Fibroblast of skin of left biceps (primary cell): ENCODE data around the gene TMEM165.
"Not testable (repeated sequence)": the region's sequence is repeated elsewhere in the genome, so short reads cannot be mapped to it uniquely, and the experiment has no call there.

Experiments
- DNase-seq, 2 experiments: peaks; one replicate each; pipeline ENCODE4 v3.0.0-alpha.2; 2013; ENCODE audit warnings: low read depth in 2 of 2

Gene TMEM165, protein sequence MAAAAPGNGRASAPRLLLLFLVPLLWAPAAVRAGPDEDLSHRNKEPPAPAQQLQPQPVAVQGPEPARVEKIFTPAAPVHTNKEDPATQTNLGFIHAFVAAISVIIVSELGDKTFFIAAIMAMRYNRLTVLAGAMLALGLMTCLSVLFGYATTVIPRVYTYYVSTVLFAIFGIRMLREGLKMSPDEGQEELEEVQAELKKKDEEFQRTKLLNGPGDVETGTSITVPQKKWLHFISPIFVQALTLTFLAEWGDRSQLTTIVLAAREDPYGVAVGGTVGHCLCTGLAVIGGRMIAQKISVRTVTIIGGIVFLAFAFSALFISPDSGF

DNA sequence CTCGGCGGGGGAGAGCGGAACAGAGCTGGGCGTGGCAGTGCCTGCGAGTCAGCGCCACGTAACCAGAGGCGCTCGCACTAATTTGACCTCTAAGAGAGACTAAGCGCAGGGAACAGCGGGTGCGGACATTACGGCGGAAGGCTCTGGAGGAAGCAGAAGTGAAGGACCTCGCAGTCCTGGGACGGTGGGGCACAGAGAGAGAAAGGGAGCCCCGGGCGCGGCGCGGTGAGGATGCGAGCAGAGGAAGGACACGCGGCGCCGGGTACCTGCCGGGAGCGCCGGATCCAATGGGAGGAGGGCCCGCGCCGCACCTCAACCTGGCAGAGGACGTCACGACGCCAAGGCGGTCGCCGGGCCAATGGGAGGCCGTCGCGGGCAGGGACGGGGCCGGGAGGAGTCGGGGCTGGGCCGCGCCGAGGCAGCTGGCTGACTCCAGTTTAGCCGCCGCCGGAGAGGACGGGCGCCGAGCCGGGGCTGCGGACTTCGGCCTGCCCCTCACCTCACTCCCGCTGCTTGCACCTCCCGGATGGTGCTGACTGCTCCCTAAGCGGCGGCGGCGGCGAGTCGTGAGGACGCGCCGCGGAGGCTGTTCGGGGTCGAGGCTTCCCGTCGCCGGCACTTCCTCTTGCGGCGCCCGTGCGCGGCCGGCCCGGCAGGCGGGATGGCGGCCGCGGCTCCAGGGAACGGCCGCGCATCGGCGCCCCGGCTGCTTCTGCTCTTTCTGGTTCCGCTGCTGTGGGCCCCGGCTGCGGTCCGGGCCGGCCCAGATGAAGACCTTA lies at the start of gene TMEM165:
TMEM165 (plus strand) TSS at position 429 of the 779 bp plus-strand sequence; CDS start at position 662, 233 bp downstream.
- peak; percentile 46 to 53 for DNase-seq

DNA sequence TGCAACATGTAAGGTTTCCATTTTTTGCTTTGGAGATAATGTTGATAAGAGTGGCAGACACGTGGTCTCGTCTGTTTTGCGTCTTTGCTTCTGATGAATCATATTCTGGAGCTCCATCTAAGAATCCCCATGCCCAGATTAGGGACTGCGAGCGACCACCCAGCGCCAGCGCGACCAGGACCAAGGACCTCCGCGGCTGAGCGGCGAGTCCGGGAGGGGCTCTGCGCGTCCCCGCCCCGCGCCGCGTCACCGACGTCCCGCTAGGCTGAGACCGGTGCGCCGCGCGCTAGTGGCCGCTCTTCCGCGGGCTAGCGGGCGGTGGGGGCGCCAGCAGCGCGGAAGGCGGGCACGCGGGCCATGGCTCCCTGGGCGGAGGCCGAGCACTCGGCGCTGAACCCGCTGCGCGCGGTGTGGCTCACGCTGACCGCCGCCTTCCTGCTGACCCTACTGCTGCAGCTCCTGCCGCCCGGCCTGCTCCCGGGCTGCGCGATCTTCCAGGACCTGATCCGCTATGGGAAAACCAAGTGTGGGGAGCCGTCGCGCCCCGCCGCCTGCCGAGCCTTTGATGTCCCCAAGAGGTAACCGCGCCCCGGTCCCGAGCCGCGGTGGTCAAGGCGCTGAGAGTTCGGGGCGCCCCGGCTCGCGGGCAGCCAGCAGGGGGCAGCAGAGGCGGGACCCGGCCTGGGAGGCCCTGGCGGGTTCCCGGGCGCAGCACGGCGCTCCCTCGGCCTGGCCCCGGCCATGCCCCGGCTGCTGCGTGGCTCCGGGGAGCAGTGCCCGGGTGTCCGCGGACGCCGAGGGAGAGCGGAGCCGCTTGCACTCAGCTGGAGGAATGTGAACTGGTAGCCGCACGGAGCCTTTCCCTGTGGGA lies 49.5 kb upstream of the TMEM165 start, which contains the start of gene SRD5A3:
SRD5A3 (plus strand) TSS at position 263 of the 871 bp plus-strand sequence; CDS start at position 358, 95 bp downstream.
- peak; percentile 21 to 29 for DNase-seq

DNA sequence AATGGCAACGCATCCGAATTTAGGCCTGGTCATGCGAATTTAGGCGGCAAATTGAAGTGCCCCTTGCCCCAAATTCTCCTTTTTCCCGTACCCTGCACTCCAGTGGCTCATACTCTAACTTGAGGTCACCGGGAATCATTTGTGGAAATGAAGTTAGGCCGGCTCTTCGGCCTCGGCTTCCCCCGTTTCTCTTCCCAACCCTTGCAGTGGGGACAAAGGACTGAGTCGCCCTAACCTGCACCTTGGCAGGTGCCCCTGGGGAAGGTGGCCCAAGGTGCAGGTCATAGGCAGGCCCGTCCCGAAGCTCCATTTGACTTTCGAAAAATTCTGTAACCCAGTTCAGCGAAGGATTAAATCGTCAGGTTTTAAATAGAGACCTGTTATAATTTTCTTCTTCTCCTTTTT lies 48.9 kb upstream of the TMEM165 start:
- DNase-seq: no peak

DNA sequence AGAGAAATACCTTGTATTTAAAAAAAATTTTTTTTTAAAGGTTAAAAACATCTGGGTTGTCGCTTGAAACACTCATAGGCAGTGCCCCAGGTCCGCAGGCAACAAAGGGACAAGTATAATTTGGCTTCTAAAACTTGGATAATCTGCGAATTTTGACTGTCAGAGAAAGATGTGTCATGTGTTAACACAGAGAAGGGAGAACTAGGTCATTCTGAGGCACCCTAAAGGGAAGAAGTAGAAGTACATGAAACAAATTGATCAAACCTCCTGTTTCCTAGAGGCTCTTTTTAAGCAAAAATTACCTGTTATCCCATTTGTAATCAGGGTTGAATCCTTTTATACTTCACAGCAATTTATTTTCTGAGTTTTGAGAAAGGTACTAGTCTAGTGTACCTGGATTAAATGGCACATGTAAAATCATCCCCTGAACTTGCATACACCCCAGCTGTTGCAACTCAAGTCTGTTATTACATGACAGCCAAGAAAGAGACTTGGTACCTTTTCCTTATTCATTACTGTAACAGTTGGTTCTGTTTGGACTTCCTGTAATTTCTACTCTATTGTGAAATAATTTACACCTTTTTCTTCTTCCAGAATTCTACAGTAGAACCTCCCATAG lies 48.0 kb upstream of the TMEM165 start:
- DNase-seq: no peak

DNA sequence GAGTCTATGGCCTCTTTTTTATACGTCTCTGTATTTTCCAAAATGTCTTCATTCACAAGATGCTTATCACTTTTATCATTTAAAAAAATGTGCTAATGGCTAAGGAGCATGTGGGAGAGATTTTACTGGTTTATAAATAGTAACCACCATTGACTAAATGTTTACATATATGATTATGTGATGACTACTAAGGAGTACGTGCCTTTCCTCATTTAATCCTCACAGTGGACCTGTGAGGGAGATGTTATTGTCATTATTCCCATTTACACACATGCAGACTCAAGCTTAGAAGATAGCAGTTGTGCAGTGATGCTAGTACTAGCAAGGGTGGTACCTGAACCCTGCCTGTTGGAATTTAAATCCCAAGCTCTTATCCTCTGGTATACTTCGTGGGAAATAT lies 47.3 kb upstream of the TMEM165 start:
- peak; percentile 17 to 24 for DNase-seq

DNA sequence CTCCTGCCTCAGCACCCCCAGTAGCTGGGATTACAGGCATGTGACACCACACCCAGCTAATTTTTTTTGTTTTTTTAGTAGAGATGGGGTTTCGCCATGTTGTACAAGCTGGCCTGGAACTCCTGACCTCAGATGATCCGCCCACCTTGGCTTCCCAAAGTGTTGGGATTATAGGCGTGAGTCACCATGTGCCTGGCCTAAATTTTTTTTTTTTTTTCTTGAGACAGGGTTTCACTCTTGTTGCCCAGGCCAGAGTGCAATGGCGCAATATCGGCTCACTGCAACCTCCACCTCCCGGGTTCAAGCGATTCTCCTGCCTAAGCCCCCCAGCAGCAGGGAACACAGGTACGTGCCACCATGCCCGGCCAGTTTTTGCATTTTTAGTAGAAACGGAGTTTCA lies 44.9 kb upstream of the TMEM165 start:
- not testable (repeated sequence) for DNase-seq

DNA sequence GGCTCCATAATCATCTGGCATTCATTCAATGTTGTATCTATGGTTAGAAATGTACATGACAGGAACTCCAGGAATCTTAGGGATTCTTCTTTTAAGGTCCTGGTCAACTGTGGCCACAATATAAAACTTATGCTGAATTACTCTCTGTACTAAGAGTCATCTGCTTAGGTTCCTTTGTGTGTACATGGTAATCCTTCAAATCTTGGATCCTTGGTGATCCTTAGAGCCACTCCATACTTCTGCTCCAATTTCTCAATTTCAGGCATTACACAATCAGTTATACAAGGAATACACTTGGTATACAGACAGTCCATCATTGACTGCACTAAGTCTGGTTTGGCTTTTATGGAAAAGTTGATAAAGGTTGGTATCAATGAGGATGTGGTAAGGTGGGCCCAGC lies 43.9 kb upstream of the TMEM165 start:
- no peak for DNase-seq

DNA sequence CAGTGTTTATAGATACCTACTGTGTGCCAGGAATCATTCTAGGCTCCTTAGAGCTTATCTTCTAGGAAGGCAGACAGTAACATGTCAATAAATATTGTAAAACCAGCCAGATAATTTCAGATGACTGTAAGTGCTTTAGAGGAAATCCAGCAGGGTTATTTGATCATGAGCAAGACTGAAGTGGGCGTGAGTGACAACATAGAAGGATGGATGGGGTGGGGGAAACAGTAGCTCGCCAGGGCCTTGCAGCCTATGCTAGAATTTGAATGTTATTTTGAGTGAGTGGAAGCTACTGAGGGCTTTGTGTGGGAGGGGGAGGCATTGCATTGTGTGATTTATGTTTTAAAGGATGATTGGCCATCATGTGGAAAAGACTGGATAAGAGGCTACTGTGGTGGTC lies 43.0 kb upstream of the TMEM165 start:
- DNase-seq: no peak

DNA sequence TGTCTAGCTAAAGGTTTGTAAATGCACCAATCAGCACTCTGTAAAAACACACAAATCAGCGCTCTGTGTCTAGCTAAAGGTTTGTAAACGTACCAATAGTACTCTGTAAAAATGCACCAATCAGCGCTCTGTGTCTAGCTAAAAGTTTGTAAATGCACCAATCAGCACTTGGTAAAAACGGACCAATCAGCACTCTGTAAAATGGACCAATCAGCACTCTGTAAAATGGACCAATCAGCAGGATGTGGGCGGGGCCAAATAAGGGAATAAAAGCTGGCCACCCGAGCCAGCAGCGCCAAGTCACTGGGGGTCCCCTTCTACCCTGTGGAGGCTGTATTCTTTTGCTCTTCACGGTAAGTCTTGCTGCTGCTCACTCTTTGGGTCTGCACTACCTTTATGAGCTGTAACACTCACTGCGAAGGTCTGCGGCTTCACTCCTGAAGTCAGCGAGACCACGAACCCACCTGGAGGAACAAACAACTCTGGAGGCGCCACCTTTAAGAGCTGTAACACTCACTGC lies 42.5 kb upstream of the TMEM165 start:
- not testable (repeated sequence) for DNase-seq

DNA sequence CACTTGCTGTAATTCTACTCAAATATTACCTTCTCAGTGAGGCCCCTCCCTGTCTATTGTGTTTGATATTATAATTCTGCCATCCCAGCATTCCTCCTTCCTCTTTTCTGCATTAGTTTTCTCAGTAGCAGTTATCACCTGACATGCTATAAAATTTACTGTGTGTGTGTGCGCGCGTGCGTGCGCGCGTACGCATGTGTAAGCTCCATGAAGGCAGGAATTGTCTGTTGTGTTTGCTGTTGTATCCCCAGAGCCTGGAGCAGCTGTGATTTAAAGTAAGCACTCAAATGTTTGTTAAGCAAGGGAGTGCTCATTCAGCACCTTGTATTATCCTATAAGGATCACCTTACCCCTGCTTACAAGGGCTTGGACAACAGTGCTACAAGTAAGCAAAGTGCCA lies 41.1 kb upstream of the TMEM165 start:
- no peak for DNase-seq

DNA sequence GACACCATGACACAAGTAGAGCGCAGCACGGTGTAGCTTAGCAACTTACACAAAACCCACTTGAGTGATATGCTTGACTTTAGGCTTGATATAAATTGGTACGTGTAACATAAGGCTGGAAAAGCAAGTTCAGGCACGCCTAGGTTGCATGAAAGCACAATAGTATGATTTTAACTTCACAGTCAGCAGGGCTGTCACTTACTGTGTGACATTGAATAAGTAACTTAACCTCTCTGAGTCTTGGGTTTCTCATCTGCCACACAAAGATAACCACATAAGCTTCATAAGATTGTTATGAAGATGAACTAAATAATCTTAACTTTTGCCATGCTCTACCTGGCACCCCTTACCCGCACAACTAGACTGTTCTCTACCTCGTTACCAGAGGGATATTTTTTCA lies 40.2 kb upstream of the TMEM165 start:
- no peak for DNase-seq

DNA sequence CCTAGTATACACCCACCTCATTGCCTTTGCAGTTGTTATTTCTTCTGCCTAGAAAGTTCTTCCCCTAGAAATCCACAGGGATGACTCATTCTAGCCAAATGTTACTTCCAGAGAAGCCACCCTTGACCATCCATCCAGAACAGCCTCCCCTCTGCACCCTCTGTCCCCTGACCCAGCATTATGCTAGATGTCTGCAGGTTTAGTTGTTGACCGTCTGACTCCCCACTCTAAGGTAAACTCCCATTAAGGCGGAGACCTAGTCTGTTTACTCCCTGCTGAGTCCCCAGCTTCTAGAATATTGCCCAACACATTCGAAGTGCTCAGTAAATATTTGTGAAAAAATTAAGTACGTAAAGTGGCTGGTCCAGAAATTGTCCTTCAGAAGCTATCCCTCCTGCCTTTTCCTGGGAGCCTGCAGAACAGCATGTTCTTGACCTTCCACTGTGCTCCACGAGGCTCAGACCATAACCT lies 38.7 kb upstream of the TMEM165 start:
- no peak for DNase-seq

DNA sequence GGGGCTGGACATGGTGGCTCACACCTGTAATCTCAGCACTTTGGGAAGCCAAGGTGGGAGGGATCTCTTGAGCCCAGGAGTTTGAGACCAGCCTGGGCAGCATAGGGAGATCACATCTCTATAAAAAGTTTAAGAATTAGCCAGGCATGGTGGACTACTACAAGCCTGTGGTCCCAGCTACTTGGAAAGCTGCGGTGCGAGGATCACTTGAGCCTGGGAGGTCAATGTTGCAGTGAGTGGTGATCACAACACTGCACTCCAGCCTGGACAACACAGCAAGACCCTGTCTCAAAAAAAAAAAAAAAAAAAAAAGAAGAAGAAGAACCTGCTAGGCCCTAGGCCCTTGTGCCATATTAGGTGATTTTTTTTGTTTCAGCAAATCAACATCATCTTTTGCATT lies 37.5 kb upstream of the TMEM165 start:
- no peak for DNase-seq

DNA sequence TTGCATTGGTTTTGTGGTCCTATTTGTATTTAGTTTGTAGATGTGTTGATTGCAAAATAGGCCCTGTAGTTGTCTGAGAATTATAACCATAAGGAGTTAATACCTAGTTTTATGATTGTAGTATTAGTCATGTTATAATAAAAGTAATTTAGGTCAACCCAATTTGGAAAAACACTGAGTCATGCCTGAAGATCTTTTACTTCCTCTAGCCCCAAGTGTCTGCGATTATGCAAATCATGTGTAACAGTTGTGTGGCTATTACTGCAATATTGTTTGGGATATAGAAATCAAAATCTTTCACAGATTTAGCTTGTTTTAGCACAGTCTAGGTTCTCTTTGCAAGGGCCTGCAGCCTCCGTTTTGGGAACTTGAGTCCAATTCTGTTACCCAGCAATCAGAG lies 37.1 kb upstream of the TMEM165 start:
- DNase-seq: peak; percentile 71 to 77

DNA sequence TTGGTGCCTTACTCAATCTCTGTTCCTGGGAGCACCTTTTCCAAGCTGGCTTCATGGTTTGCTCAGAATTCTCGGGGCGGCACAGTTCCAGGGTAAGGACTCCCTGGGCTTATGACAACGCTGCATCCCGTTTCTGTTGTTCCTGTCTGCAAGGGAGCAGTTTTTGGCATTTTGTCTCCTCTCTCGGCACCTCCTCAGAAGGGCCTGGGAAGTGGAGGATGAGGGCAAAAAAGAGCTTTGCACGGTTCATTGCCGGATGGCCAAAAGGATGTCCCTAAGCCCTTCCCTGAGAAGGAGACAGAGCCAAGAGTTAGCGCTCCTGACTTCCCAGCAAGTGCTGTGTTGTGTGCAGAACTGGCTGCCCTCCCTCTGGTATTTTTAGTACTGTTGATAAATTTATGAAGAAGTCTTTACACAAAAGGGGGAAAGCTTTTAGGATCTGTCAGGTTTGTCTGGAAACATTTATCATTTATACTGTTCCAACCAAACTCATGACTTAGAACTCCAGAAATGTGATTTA lies 36.3 kb upstream of the TMEM165 start:
- no peak for DNase-seq

DNA sequence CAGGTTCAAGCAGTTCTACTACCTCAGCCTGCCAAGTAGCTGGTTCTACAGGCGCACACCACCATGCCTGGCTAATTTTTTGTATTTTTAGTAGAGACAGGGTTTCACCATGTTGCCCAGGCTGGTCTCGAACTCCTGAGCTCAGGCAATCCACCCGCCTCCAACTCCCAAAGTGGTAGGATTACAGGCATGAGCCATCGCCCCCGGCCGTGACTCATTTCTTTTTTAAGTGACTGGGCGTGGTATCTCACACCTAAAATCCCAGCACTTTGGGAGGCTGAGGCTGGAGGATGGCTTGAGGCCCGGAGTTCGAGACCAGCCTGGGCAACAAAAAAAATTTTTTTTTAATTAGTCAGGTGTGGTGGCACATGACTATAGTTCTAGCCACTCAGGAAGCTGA lies 32.8 kb upstream of the TMEM165 start:
- DNase-seq: not testable (repeated sequence)

DNA sequence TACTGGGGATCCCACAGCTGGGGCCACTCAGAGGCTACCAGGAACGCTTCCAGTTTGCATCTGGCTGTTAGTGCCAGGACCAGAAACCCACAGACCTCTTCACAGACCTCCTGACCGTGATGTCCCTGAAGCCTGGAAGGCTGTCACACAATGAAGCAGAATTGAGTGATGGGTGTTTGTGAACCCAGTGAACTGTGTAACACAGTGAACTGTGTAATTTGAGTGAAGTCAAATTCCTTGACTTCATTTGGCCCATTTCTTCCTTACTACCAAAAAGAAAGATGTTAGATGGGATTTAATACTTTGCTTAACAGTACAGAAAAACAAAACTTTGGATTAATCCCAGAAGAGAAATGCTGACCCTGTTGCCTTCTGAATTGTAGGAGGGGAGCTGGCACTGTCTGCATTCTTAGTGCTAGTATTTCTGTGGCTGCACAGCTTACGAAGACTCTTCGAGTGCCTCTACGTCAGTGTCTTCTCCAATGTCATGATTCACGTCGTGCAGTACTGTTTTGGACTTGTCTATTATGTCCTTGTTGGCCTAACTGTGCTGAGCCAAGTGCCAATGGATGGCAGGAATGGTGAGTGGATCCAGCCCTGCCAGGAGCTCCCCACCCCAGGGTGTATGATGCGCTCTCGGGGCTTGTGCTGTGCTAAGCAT lies 31.9 kb upstream of the TMEM165 start:
- DNase-seq: no peak

DNA sequence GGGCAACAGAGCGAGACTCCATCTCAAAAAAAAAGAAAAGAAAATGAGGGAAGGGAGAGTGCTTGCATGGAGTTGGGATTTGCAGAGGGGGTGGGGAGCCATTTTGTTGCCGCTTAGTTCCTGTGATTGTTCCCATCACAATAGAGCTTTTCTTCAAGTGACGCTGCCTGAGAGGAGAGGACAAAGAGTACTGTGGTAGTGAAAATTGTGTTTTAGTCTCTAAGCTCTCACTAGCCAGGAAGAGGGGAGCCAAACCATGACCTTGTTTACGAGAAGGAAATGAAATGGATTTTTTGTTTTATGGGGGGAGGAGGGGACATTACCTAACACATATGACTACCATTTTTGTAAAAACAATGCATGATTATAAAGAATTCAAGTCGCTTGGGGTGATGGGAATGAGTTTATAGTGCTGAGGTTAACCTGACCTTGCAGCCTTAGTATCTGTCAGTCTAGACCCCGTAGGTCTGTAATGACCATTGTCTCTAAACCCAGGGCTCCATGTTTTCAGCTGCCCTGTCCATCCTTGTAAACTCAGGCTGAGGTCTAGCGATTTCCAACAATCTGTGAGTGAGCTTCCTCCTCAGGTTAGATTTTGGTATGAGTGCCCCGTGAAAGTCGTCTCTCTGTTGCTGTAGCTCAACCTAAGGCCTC lies 30.9 kb upstream of the TMEM165 start:
- DNase-seq: no peak

DNA sequence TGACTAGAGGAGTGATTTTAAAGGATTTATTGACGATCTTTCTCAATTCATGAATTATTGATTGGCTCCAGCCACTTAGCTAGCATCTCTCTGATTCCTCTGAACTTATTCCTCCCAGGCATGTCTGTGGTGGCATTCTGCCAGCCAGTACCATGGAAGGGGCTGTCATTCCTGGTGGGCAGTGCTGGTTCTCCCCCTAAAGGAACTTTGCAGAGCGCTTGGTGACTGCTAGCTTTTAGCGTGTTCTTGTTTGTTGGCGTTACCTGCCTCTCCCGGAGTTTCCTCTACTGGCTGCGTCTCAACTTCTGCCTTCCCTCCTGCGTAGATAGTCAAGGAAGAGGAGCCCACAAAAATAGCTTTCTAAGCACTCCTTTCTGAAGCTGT lies 30.4 kb upstream of the TMEM165 start:
- no peak for DNase-seq

DNA sequence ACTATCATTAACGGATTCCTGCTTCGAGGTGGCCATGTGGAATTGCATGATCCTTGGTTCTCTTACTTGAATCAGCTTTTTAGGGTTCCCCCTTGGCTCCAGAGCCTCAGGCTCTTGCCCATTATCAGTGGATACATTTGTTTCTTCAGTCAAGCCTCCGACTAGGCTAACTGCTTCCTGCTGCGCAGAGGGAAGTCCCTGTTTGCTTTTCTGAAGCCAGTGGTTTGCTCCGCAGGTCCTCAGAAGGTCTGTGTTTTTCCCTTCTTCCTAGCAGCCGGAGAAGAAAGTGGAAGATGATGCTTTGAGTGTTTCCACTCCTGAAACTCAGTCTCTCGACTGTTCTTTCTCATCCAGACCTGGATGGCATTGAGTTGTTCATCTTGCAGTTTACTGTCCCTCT lies 29.1 kb upstream of the TMEM165 start:
- DNase-seq: no peak
